GM10266 (cell line): Measurements from ENCODE around the gene NT5DC3.

Experiments used
- DNase-seq: peaks from one replicate; pipeline ENCODE4 v3.0.0; 2012; ENCODE audit errors: extremely low spot score
- CTCF ChIP-seq: IDR thresholded peaks from 2 replicates; pipeline ENCODE4 v1.5.1; 2012; ENCODE audit warnings: mild to moderate bottlenecking, low read depth; ENCODE audit not compliant: control insufficient read depth, insufficient read depth; ENCODE audit errors: missing control alignments

NT5DC3 gene

GRCh38 chr12:103833095-103833775 is 7.8 kb downstream of the NT5DC3 start:
- no peak for TF ChIP-seq CTCF
- DNase-seq, result no peak

DNA sequence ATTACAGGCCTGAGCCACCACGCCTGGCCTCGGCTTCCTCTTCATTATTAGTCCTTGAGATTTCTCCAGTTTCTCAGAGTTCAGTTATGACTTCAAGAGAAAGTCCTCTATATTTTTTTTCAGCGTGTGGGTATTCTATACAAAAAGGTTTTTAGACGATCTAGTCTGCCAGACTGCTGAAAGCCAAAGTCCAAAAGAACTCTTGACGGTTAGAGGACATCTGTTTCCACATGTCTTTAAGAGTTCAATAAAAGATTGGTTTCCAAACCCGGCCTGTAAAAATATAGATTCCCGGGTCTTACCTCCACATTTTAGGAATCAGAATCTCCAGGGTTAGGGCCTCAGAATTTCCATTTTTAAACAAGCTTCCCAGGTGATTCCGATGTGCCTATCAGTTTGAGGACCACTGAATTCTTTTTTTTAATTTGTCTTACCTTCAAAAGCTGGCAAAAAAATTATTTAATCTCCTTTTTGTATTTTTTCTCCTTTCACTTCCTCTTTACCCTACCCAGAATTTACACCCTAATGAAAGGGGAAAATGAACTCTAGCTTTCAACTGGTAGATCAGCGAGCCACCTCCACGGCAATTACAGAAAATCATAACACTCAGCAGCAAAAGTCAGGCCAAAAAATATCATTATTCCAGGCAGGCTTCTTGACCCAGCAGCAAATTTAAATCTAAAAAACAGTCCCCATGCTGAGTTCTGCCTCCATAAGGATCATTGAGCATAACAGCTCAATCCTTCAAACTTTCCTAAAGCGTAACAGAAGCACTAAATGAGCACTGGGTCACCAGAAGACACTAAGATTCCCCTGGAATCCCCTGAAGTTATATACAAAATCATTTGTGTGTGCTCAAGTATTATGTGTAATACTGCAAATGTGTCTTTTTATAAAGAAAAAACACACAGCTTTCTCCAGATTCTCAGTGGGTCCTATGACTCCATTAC is 8.7 kb downstream of the NT5DC3 start:
- no peak for DNase-seq
- TF ChIP-seq CTCF, result no peak

GRCh38 chr12:103830730-103831320 is 10.2 kb downstream of the NT5DC3 start:
- no peak for TF ChIP-seq CTCF
- no peak for DNase-seq

DNA sequence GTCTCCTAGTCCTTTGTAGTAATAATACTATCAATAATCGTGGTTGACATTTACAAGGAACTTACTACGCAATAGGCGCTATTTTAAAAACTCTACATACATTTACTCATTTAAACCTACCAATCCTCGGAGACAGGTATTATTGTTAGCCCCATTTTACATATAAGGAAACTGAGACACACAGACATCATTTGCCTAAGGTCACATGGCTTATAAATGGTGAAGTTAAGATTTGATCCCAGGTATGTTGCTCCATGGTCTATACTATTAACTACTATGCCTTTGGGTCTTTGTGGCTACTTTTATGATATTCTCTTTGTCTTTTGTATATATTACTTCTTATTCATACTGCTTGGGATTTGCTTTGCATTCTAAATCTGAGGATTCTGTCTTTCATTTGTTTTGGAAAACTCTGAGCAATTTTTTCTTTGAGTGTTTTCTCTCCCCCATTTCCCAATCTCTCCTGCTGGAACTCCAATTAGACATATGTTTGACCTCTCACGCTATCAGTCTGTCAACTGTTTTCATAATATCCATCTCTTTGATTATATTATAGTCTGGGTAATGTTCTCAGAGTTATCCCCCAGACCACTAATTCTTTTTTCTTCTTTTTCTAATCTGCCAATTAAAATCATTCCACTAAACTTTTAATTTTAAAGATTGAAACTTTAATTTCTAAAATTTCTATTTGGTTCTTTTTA is 10.9 kb downstream of the NT5DC3 start:
- DNase-seq, result no peak
- TF ChIP-seq CTCF, result no peak

DNA sequence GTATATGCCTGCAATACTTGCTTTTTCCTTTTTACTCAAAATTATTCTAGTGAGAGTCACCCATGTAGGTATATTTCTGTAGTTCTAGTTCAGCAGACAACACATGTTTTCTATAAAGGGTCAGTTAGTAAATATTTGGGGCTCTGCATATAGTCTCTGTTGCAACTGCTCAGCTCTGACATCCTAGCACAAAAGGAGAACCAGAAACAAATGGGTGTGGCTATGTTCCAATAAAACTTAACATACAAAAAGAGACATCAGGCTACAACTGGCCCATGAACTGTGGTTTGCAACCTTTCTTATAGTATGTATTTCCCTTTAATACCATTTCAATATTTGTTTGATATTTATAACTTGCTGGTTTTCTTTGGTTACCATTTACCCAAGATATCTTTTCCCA is 11.9 kb downstream of the NT5DC3 start:
- TF ChIP-seq CTCF, result no peak
- no peak for DNase-seq

GRCh38 chr12:103827911-103828391 is 13.1 kb downstream of the NT5DC3 start:
- TF ChIP-seq CTCF, result no peak
- no peak for DNase-seq
